Mucosa of stomach (tissue), 1 donor: ENCODE data around the gene KCNJ4.
"Not testable (repeated sequence)": the region's sequence is repeated elsewhere in the genome, so short reads cannot be mapped to it uniquely, and the experiment has no call there.

ENCODE experiments used
- H3K27me3 ChIP-seq: one replicate; pipeline ENCODE4 v1.7.0; 2013; ENCODE audit warnings: mild to moderate bottlenecking, low read length; ENCODE audit not compliant: control insufficient read depth, insufficient read depth
- H3K36me3 ChIP-seq: one replicate; pipeline ENCODE4 v1.7.0; 2013; ENCODE audit warnings: low read length; ENCODE audit not compliant: control insufficient read depth, insufficient read depth
- H3K4me1 ChIP-seq: one replicate; pipeline ENCODE4 v1.7.0; 2013; ENCODE audit warnings: mild to moderate bottlenecking, low read length; ENCODE audit not compliant: control insufficient read depth, insufficient read depth
- H3K4me3 ChIP-seq: one replicate; pipeline ENCODE4 v1.7.0; 2013; ENCODE audit warnings: low read length
- H3K9ac ChIP-seq: one replicate; pipeline ENCODE4 v1.7.0; 2013; ENCODE audit warnings: mild to moderate bottlenecking, low read length, moderate library complexity
- H3K9me3 ChIP-seq: one replicate; pipeline ENCODE4 v1.7.0; 2013; ENCODE audit warnings: mild to moderate bottlenecking, low read length, moderate library complexity; ENCODE audit not compliant: control insufficient read depth
- donor health status: Pancreatic carcinoma.

Gene KCNJ4

DNA sequence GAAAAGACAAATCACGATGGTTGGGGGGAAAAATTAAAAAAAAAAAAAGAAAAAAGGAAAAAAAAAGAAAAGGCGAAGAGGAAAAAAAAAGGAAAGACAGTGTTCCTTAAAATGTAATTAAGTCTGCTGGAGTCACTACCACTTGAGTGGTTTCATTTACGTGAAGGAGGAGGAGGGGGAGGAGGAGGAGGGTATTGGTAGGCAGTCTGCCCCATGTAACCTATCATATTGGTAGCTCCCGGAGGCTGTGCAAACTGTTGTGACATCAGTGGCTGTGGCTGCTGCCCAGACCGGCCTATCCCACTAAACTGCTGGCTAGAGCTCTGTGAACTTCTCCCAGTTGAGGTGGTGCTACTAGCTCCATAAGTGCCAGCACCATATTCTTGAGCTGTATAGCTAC lies 30.8 kb upstream of the KCNJ4 start:
- H3K36me3 ChIP-seq, result peaks cover 23% of the 10 kb centered on the region
- H3K4me1 ChIP-seq, result peaks cover 6% of the 10 kb centered on the region
- no peaks in the 10 kb centered on the region for H3K27me3 ChIP-seq
- no peak overlapping the region for H3K4me3 ChIP-seq
- no peak overlapping the region for H3K9ac ChIP-seq
- H3K9me3 ChIP-seq, result no peaks in the 10 kb centered on the region

DNA sequence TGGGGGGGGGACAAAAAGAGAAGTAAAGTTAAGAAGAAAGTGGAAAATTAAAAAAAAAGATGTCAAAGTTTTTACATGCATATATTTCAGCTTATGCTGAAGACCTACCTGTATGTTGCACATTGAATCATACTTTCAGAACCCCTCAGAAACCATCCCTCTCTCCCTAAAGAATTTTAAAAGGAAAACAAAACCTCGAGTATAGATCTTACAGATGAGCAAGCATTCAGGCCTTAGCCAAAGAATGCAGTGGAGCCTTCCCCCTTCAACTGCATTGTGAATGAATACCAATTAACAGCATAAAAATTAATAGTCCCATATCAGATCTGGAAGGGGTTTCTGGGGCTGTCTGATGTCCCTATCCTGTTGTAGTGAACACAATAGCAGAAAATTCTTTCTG lies 29.2 kb upstream of the KCNJ4 start:
- H3K9me3 ChIP-seq, result no peaks in the 10 kb centered on the region
- H3K4me1 ChIP-seq, result no peaks in the 10 kb centered on the region
- H3K36me3 ChIP-seq, result peaks cover 19% of the 10 kb centered on the region
- H3K4me3 ChIP-seq, result no peak overlapping the region
- H3K27me3 ChIP-seq, result no peaks in the 10 kb centered on the region
- no peak overlapping the region for H3K9ac ChIP-seq

DNA sequence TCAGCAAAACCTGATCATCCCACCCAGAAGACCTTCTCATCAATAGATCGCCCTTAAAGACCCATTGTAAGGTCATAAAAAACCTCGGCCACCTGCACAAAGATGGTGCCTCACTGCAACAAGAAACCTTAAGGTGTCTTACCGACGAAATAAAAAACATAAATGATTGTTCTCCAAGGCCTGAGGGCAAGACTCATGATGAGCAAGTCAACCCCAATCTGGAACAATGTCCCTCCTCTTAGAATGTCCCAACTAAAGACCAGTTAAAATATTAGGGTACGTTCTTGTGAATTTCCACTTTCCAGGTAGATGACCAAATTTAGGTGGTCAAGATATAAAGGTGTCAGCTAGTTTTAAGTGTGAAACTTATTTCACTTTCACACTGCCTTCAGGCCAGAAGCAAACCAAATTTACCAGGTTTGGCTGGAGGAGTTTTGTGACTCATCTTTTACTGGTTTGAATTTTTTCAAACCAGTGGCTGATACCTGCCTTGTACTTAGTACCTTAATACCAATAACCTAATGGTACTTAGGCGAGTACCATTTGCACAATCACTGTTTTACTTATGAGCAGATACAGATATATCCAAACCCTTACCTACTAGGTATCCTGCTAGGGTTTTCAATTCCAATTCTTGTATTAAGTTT lies 27.8 kb upstream of the KCNJ4 start:
- Histone ChIP-seq H3K4me1 (no peaks in the 10 kb centered on the region), H3K27me3 (no peaks in the 10 kb centered on the region), H3K9me3 (no peaks in the 10 kb centered on the region), H3K9ac (no peak overlapping the region), H3K4me3 (no peak overlapping the region), H3K36me3 (peaks cover 19% of the 10 kb centered on the region)

DNA sequence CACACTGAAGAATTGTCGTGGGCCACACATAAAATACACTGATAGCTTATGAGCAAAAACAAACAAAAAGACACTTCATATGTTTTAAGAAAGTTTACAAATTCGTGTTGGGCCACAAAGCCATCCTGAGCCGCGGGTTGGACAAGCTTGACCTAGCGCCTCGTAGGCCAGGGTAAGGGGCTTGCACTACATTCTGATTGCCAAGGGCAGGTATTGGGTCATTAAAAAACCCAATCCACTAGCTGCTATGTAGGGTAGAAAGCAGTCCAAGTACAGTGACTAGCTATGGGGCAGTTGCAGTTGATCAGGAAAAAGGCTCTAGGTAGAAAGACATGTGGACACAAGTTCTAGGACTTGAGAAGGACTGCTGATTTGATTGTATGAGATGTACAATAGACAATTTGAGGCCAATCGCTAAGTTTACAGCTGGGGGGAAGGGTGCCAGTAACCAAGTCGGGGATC lies 26.9 kb upstream of the KCNJ4 start:
- Histone ChIP-seq H3K9ac (no peak overlapping the region), H3K4me1 (no peaks in the 10 kb centered on the region), H3K9me3 (no peaks in the 10 kb centered on the region), H3K4me3 (no peak overlapping the region), H3K27me3 (no peaks in the 10 kb centered on the region), H3K36me3 (peaks cover 19% of the 10 kb centered on the region)

DNA sequence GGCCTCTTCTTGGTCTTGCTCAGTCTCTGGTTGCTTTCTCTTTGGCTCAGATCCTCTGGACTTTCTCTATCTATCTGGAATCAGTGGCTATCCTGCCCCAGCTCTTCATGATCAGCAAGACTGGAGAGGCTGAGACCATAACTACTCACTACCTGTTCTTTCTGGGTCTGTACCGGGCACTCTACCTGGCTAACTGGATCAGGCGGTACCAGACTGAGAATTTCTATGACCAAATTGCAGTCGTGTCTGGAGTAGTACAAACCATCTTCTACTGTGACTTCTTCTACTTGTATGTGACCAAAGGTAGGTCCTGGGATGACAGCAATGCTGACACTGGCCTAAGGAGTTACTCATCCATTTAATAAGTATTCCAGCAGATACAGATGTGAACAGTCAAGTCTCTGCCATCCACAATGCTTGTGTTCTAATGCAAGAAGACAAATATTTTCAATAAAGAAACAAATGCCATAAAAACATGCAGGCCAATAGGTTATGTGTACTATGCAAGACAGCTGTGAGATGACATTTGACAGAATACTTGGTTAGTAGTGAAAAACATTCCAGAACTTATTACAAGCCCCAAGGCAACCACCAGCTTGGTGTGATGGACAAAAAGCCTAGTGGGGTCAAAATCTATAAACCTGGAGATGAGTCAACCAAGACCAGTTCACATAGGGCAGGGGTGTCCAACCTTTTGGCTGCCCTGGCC lies 26.3 kb upstream of the KCNJ4 start:
- H3K27me3 ChIP-seq, result no peaks in the 10 kb centered on the region
- H3K4me3 ChIP-seq, result no peak overlapping the region
- H3K9ac ChIP-seq, result no peak overlapping the region
- peaks cover 19% of the 10 kb centered on the region for H3K36me3 ChIP-seq
- H3K9me3 ChIP-seq, result no peaks in the 10 kb centered on the region
- no peaks in the 10 kb centered on the region for H3K4me1 ChIP-seq

DNA sequence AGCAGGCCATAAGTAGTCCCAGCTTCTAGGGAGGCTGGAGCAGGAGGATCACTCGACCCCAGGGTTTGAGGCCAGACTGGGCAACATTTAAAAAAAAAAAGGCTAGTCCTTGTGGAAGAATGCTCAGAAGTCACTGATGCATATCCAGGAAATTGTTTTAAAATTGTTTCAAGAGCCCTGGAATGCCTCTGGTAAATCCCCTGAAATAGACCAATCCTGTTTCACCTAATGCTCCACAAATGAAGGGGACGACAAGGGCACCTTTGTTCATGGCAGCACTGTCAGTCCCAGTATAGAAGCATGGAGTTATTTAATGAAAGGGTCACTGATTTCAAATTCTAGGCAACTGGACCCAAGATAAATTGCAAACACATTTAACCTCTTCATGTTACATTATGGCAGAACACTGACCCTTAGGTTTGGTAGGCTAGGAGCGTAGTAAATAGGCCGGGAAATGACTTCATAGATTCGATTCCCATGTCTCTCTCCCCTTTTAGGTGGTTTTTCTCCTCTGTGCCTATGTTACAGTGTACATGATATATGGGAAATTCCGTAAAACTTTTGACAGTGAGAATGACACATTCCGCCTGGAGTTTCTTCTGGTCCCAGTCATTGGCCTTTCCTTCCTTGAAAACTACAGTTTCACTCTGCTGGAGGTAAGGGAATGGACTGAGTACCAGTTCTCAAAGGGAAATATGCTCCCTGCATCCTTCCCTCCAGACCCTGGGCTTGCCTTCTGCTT lies 24.3 kb upstream of the KCNJ4 start:
- Histone ChIP-seq H3K9me3 (no peaks in the 10 kb centered on the region), H3K36me3 (peaks cover 14% of the 10 kb centered on the region)

DNA sequence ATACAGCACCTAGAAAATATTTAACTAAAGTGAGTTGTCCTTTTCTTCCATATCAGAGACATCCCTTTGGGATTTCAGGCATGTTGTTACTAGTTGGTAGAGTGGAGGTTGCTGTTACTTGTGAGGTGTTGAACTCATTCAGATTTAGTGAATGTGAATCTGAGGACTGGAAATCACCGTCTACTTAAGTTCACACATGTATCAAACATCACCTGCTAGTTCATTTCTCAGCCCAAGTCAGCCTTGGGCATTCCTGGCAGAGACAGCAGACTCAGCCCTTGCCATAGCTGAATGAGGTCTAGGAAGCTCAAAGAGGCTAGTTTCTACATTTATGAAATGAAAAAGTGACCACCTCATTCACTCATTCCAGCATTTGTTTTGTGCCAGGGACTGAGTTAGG lies 22.6 kb upstream of the KCNJ4 start:
- peaks cover 8% of the 10 kb centered on the region for H3K36me3 ChIP-seq
- no peaks in the 10 kb centered on the region for H3K4me1 ChIP-seq
- H3K27me3 ChIP-seq, result no peaks in the 10 kb centered on the region
- no peaks in the 10 kb centered on the region for H3K9me3 ChIP-seq
- H3K9ac ChIP-seq, result no peak overlapping the region
- no peak overlapping the region for H3K4me3 ChIP-seq

More for the DNA sequence above, 24.3 kb upstream of the KCNJ4 start:
- H3K27me3 ChIP-seq, result no peaks in the 10 kb centered on the region
- H3K4me3 ChIP-seq, result no peak overlapping the region
- no peak overlapping the region for H3K9ac ChIP-seq
- no peaks in the 10 kb centered on the region for H3K4me1 ChIP-seq

DNA sequence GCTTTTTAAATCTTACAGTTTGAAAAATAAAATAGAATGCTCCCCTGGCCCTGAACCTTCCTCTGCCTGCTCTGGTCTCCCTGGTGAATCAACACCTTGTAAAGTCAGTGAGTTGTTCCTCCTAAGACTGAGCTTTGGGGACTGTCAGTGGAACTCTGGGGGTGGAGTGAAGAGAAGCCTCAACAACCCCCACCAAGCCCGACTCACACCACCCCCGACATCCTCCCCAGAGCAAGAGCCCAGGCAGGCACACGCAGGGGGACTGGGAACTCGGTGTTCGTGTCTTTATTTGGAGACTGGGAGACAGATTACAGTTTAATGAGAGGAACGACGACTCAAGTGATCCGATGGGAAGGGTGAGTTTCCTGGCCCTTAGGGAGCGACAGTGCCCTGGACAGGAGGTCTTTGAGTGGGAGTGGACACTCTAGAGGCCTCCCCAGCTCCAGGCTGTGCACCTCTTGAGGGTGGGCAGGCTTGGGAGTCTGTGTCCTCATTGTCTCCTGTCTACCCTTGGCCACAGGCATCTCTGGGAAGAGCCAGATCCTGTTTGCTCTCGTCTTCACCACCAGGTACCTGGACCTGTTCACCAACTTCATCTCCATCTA lies 19.1 kb upstream of the KCNJ4 start:
- Histone ChIP-seq H3K36me3 (no peaks in the 10 kb centered on the region), H3K9me3 (no peaks in the 10 kb centered on the region), H3K27me3 (no peaks in the 10 kb centered on the region), H3K4me1 (peaks cover 5% of the 10 kb centered on the region), H3K9ac (no peak overlapping the region), H3K4me3 (no peak overlapping the region)

DNA sequence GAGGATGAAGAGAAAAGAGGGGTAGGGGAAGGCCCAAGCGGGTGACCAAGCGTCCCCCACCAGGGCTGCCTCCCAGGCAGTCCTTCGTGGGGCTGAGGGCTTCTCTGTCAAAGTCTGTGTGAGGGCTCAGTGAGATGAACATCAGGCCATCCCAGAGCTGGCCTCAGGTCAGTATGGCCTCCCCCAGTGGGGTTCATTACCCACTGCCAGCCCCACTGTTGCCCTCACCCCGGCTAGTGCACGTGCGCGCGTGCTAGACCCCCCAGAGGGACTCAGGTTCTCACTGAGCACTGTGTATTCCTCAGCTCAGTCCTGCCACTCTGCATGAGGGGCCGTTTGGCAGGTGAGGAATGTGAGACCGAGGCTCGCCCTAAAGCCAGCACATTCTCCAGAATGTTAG lies 16.2 kb upstream of the KCNJ4 start:
- H3K27me3 ChIP-seq, result no peaks in the 10 kb centered on the region
- H3K4me3 ChIP-seq, result no peak overlapping the region
- H3K36me3 ChIP-seq, result no peaks in the 10 kb centered on the region
- H3K9ac ChIP-seq, result no peak overlapping the region
- no peaks in the 10 kb centered on the region for H3K9me3 ChIP-seq
- peaks cover 15% of the 10 kb centered on the region for H3K4me1 ChIP-seq

DNA sequence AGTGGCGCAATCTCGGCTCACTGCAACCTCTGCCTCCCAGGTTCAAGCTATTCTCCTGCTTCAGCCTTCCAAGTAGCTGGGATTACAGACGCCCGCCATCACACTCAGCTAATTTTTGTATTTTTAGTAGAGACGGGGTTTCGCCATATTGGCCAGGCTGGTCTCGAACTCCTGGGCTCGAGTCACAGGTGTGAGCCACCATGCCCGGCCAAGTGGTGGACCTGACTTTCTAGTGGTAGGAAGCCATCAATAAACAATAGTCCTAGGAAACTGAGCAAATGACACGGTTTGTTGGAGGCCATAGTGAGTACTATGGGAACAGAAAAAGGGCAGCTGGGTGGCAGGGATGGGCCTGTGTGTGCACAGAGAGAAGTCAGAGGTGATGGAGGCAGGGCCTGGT lies 15.2 kb upstream of the KCNJ4 start:
- H3K9me3 ChIP-seq, H3K4me3 ChIP-seq, H3K27me3 ChIP-seq, H3K9ac ChIP-seq, H3K36me3 ChIP-seq: not testable (repeated sequence)
- H3K4me1 ChIP-seq, result peaks cover 15% of the 10 kb centered on the region

DNA sequence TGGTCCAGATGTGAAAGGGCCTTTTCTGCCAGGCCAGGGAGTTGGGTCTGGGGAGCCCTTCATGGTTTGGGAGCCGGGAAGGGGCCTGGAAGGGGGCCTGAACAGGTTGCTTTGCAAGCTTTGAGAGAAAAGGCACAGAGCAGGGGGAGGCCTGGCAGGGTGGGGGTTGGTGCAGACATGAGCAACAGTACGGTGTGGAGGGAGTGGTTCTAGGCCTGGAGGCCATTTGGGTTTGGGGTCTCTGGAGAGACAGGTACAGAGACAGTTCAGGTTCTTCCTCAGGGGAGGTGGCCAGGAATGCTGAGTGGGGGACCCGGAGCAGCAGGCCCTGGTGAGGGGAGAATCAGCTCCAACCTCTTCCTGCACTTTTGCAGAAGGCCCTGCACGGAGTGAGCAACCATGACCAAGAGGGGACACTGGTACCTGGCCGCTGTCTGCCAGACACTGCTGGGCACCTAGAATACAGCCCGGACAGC lies 14.3 kb upstream of the KCNJ4 start:
- Histone ChIP-seq H3K9ac (peak overlapping the region; percentile 81), H3K9me3 (no peaks in the 10 kb centered on the region), H3K4me3 (no peak overlapping the region), H3K36me3 (no peaks in the 10 kb centered on the region), H3K4me1 (peaks cover 15% of the 10 kb centered on the region), H3K27me3 (peaks cover 4% of the 10 kb centered on the region)
